Neural progenitor cell (in vitro differentiated cells): ENCODE data around the gene JAG1. TPM values are rescaled to one million over a fixed set of nuclear protein-coding genes. Genes with fewer than 3 reads are reported as not detected.

Experiments used
- DNase-seq: peaks from one replicate; pipeline ENCODE4 v3.0.0-alpha.2; 2016; ENCODE audit warnings: low spot score
- H2AFZ ChIP-seq: fragments of 200-600 bp; sonication (generic); replicated peaks from 2 replicates; pipeline ENCODE4 v1.6.1; 2016; ENCODE audit warnings: antibody characterized with exemption
- H3F3A ChIP-seq: fragments of 200-600 bp; sonication (generic); 2 replicates; pipeline ENCODE4 v1.6.1; 2016; ENCODE audit warnings: antibody characterized with exemption, low read depth
- H3K27ac ChIP-seq: fragments of 200-600 bp; sonication (generic); 2 replicates; pipeline ENCODE4 v1.5.1; 2016; ENCODE audit warnings: mild to moderate bottlenecking
- H3K27me3 ChIP-seq: fragments of 200-600 bp; sonication (generic); 2 replicates; pipeline ENCODE4 v1.6.1; 2016; ENCODE audit warnings: mild to moderate bottlenecking, moderate library complexity
- H3K36me3 ChIP-seq: fragments of 200-600 bp; sonication (generic); 2 replicates; pipeline ENCODE4 v1.5.1; 2016
- H3K4me1 ChIP-seq: fragments of 200-600 bp; sonication (generic); 2 replicates; pipeline ENCODE4 v1.6.1; 2016; ENCODE audit warnings: mixed run types
- H3K4me2 ChIP-seq: fragments of 200-600 bp; sonication (generic); 2 replicates; pipeline ENCODE4 v1.6.1; 2016
- H3K4me3 ChIP-seq: fragments of 200-600 bp; sonication (generic); 2 replicates; pipeline ENCODE4 v1.5.1; 2016
- H3K79me2 ChIP-seq: fragments of 200-600 bp; sonication (generic); 2 replicates; pipeline ENCODE4 v1.6.1; 2016; ENCODE audit warnings: low read depth
- H3K9ac ChIP-seq: fragments of 200-600 bp; sonication (generic); 2 replicates; pipeline ENCODE4 v1.6.1; 2016
- H3K9me3 ChIP-seq: fragments of 200-600 bp; sonication (generic); 2 replicates; pipeline ENCODE4 v1.5.1; 2016; ENCODE audit warnings: low read depth
- H4K20me1 ChIP-seq: fragments of 200-600 bp; sonication (generic); 2 replicates; pipeline ENCODE4 v1.6.1; 2016; ENCODE audit warnings: low read depth
- H3K27ac Mint-ChIP-seq: 3 replicates; pipeline ENCODE4 v1.8.0; 2021; ENCODE audit warnings: mixed read lengths
- H3K27me3 Mint-ChIP-seq: 2 replicates; pipeline ENCODE4 v1.8.0; 2022; ENCODE audit warnings: low read depth, mild to moderate bottlenecking, inconsistent platforms, moderate library complexity, mixed read lengths; ENCODE audit not compliant: insufficient read depth
- H3K36me3 Mint-ChIP-seq: 3 replicates; pipeline ENCODE4 v1.8.0; 2021; ENCODE audit warnings: mixed read lengths
- H3K4me1 Mint-ChIP-seq: 3 replicates; pipeline ENCODE4 v1.8.0; 2021; ENCODE audit warnings: mixed read lengths
- H3K4me3 Mint-ChIP-seq: 3 replicates; pipeline ENCODE4 v1.8.0; 2021; ENCODE audit warnings: mild to moderate bottlenecking, moderate library complexity, mixed read lengths
- H3K9me3 Mint-ChIP-seq: 3 replicates; pipeline ENCODE4 v1.8.0; 2020; ENCODE audit warnings: mixed read lengths
- CTCF ChIP-seq: fragments of 200-600 bp; sonication (generic); IDR thresholded peaks from 2 replicates; pipeline ENCODE4 v1.5.1; 2017; ENCODE audit warnings: antibody characterized with exemption, mild to moderate bottlenecking
- EZH2 ChIP-seq: fragments of 200-600 bp; sonication (generic); IDR thresholded peaks from 2 replicates; pipeline ENCODE4 v1.6.1; 2017; ENCODE audit warnings: antibody characterized with exemption, mild to moderate bottlenecking, moderate library complexity
- EZH2phosphoT487 ChIP-seq: fragments of 200-600 bp; sonication (generic); IDR thresholded peaks from 2 replicates; pipeline ENCODE4 v1.6.1; 2017; ENCODE audit warnings: antibody characterized with exemption
- total RNA-seq: library from RNA; depleted of rRNA; stranded (reverse); fragments of >200 nt; gene quantifications from 2 replicates; pipeline ENCODE4 v1.2.3, GENCODE V29; 2015; ENCODE audit warnings: low replicate concordance

JAG1 gene
- total RNA-seq, 1 donor from 2014 or later, result 129 TPM

- no peaks in the 10 kb centered on the region for H3K36me3 ChIP-seq
- TF ChIP-seq CTCF (no peak), EZH2phosphoT487 (no peak), EZH2 (no peak)
- H3F3A ChIP-seq, result peaks cover 16% of the 10 kb centered on the region
- H3K27me3 ChIP-seq, result no peaks in the 10 kb centered on the region
- no peak overlapping the region for H3K4me2 ChIP-seq
- Mint-ChIP-seq H3K9me3 (peaks cover 5% of the 10 kb centered on the region), H3K36me3 (peaks cover 6% of the 10 kb centered on the region), H3K4me3 (no peak overlapping the region), H3K4me1 (peaks cover 19% of the 10 kb centered on the region), H3K27ac (no peak overlapping the region), H3K27me3 (no peaks in the 10 kb centered on the region)
- no peak overlapping the region for H3K9ac ChIP-seq
- no peak overlapping the region for H3K27ac ChIP-seq
- DNase-seq, result no peak
- no peaks in the 10 kb centered on the region for H3K79me2 ChIP-seq
- H3K4me3 ChIP-seq, result no peak overlapping the region
- no peaks in the 10 kb centered on the region for H3K9me3 ChIP-seq
- H4K20me1 ChIP-seq, result no peaks in the 10 kb centered on the region
- H2AFZ ChIP-seq, result no peak overlapping the region
- H3K4me1 ChIP-seq, result peaks cover 20% of the 10 kb centered on the region
These were observed 9.1 kb upstream of the JAG1 start for GRCh38 chr20:10682939-10683338.

GRCh38 chr20:10681494-10681893 is 7.7 kb upstream of the JAG1 start:
- no peaks in the 10 kb centered on the region for H3K27me3 Mint-ChIP-seq
- no peak overlapping the region for H3K4me3 Mint-ChIP-seq

GRCh38 chr20:10680571-10680970 is 6.8 kb upstream of the JAG1 start:
- no peak overlapping the region for H3K4me3 ChIP-seq
- Mint-ChIP-seq H3K27me3 (no peaks in the 10 kb centered on the region), H3K27ac (no peak overlapping the region), H3K4me1 (peaks cover 7% of the 10 kb centered on the region), H3K9me3 (peaks cover 5% of the 10 kb centered on the region), H3K4me3 (no peak overlapping the region), H3K36me3 (peaks cover 6% of the 10 kb centered on the region)
- no peak for DNase-seq
- H3F3A ChIP-seq, result no peaks in the 10 kb centered on the region
- H3K4me2 ChIP-seq, result no peak overlapping the region
- no peaks in the 10 kb centered on the region for H3K4me1 ChIP-seq
- H3K9me3 ChIP-seq, result no peaks in the 10 kb centered on the region
- H3K36me3 ChIP-seq, result no peaks in the 10 kb centered on the region
- TF ChIP-seq EZH2phosphoT487 (no peak), EZH2 (no peak), CTCF (no peak)
- H4K20me1 ChIP-seq, result no peaks in the 10 kb centered on the region
- no peak overlapping the region for H3K9ac ChIP-seq
- H2AFZ ChIP-seq, result no peak overlapping the region
- no peaks in the 10 kb centered on the region for H3K79me2 ChIP-seq
- no peaks in the 10 kb centered on the region for H3K27me3 ChIP-seq
- no peak overlapping the region for H3K27ac ChIP-seq

More at GRCh38 chr20:10681494-10681893, 7.7 kb upstream of the JAG1 start:
- no peaks in the 10 kb centered on the region for H3K36me3 ChIP-seq
- peaks cover 9% of the 10 kb centered on the region for H3K4me1 Mint-ChIP-seq
- peaks cover 6% of the 10 kb centered on the region for H3F3A ChIP-seq
- peaks cover 6% of the 10 kb centered on the region for H3K4me1 ChIP-seq
- no peak overlapping the region for H3K4me3 ChIP-seq
- no peak overlapping the region for H3K27ac ChIP-seq
- peaks cover 5% of the 10 kb centered on the region for H3K9me3 Mint-ChIP-seq
- no peaks in the 10 kb centered on the region for H4K20me1 ChIP-seq
- H3K9ac ChIP-seq, result no peak overlapping the region
- no peak for DNase-seq
- H3K27ac Mint-ChIP-seq, result no peak overlapping the region
- H3K4me2 ChIP-seq, result no peak overlapping the region
- no peak for TF ChIP-seq EZH2
- TF ChIP-seq EZH2phosphoT487, result no peak
- no peak for TF ChIP-seq CTCF
- no peak overlapping the region for H2AFZ ChIP-seq
- no peaks in the 10 kb centered on the region for H3K9me3 ChIP-seq
- H3K36me3 Mint-ChIP-seq, result peaks cover 6% of the 10 kb centered on the region
- H3K79me2 ChIP-seq, result no peaks in the 10 kb centered on the region
- no peaks in the 10 kb centered on the region for H3K27me3 ChIP-seq
